Endometrium (tissue), 2 donors: ENCODE measurements around the gene MYOF.
"Not testable (repeated sequence)": the region's sequence is repeated elsewhere in the genome, so short reads cannot be mapped to it uniquely, and the experiment has no call there.

Source experiments
- FAIRE-seq: peaks from 2 replicates; lab custom pipeline; 2012; peaks lifted over from hg19 to GRCh38; lab: Jason Lieb, UNC
- donor health status: control.
- donor health status: control.

The MYOF gene

DNA sequence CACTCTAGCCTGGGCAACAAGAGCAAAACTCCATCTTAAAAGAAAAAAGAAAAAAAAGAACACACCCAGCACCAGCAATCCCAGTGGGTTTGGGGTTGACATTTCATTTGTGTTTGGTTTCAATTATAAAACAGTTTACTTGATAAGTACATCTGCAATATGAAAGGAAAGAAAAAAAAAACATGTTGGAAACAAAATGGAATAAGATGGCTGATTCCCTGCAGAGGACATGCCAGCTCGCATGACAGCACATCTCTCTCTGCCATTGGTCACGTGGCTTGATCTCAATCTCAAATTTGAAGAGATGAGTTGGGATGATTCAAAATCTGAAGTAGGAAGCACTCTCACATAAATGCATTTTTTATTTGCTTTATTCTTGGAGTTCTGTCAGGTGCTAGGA is 28.0 kb downstream of the MYOF start:
- no peak for FAIRE-seq

DNA sequence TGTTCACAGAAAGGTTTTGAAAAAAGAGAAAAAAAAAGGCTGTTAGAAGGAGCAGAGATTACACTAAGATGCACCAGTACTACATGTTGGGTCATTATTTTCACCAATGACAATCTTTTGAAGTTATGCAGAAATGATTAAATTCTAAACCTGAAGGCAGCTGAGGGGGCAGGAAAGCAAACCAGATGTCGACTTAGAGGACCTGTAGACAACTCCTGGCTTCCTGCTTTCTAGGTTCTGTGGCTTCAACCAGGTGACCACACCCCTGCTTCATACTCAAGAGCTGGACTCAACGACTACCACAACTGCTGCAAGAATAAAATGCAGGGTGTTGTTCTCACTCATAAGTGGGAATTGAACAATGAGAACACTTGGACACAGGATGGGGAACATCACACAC is 30.0 kb downstream of the MYOF start:
- FAIRE-seq: no peak

DNA sequence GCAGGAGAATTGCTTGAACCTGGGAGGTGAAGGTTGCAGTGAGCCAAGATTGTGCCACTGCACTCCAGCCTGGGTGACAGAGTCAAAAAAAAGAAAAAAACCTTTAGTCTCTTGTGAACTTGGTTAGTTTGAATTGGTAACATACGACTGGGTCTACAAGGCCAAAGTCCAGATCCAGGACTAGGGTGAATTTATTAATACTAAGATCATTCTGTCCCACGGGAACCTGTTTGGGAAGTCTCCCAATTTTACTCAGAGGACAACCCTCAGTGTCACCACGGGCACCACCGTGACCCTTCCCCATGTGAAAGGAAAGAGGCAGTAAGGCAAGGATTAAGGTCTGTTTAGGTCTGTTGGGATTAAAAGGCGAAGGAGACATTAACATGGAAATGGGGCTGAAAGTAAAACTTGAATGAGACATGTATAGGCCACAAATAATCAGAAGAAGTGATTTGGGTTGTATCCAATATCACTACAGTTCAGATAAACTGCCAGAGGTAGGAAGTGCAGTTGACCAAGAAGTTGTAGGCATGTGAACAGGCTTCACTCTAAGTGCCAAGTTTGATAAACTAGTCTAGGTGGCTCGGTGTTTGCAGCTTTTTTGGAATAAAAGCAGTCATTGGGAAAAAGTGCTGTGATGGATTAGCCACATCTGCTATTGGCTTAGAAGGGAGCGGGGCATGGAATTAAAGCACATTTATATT is 30.7 kb downstream of the MYOF start:
- no peak for FAIRE-seq

DNA sequence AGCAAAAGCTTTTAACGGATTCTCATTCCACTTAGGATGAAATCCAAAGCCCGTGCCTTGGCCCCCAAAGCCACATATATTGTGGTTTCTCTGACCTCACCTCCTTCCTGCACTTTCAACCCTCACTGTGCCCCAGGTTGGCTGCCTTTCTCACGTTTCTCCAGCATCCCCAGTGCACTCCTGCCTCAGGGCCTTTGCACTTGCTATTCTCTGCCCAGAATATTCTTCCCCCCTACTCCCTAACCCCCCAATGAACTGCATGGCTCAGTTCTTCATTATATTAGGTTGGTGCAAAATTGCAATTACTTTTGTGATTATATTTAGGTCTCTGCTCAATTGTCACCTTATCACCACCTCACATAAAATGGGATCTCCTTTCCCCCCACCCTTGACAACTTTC is 34.2 kb downstream of the MYOF start:
- FAIRE-seq: no peak

DNA sequence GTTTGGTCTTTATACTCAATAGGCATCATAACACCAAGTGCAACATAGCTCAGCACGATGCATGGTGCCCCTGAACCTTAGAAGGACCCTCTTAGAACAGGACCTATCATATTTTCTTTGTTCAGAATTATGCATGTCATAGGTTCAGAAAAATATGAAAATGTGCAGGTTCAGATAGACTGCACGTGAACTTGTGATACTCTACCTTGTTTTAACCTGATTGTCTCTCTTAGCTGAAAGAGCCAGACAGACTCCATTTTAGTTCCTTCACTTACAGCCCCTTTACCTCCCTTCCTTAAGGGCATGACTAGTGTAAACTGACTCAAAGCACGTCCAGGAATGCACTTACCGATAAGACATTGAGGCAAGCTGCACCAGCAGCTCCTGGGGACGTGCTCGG is 35.1 kb downstream of the MYOF start:
- no peak for FAIRE-seq

DNA sequence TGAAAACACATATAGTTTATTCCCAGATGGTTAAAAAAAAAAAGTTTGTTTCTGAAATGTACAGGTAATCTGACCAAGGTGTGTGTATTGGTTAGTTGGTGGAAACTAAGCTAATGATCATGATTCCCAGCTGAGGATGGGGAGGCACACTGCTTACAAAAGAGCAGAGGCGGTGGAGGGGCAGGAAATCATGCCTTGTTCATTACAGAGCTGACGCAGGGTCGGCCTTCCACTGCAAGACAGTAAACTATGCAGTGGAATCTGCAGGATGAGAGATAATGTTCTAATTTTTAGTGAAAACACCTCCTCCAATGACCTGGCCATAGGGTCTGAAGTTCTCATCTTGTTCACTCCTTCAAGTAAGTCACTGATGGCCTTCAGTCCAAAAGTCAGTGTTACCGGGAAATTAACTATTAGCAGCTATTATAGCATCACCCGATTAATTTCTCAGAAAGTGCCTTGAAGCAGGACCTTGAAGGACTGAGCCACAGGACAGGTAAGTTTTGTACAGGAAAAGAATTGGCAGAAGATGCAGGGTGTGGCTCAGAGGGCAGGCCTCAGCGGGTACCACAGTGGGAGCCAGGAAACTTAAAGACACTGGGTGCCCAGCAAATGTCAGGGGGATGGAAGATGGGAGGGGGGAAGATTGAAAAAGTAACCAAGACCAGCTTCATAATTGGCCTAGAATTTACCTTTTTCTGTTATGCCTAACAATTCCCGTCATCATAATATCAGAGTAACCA is 36.0 kb downstream of the MYOF start:
- no peak for FAIRE-seq

DNA sequence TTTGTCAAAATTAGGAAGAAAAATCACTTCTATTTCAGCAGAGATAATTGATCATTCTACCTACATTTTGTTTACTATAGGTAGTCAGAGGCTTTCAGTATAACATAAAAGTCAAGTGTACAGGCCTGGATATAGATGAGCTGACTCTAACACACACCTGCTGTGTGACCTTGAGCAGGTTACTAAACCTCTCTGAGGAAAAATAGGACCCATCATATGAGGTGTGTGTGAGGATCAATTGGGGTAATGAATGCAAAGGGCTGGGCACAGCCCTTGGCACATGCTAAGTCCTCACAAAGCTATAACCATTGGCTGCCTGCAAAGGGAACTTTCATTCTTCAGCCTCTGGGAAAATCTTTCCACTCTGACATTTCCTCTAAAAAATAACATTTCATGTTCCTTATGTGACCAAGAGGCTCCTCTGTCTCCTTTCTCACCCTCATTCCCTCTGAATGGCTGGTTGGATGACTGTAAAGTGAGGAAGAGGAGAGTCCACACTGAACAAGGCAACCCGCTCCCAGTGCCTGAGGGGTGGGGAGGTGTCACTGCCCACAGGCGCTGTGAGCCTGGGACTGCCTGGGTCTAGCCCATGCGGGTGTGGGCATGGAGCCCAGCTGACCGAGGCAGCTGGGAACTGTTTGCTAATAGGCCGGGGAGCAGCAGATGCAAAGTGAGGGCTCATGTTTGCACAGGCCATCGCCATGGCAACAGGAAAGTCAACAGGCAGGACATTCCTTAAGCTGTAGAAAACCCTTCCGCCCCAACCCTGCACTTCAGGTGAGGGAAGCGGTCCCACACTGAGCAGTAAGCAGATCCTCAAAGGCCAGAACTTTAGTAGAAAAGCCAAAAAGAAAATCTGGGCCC is 36.8 kb downstream of the MYOF start:
- peak; percentile 58 for FAIRE-seq

DNA sequence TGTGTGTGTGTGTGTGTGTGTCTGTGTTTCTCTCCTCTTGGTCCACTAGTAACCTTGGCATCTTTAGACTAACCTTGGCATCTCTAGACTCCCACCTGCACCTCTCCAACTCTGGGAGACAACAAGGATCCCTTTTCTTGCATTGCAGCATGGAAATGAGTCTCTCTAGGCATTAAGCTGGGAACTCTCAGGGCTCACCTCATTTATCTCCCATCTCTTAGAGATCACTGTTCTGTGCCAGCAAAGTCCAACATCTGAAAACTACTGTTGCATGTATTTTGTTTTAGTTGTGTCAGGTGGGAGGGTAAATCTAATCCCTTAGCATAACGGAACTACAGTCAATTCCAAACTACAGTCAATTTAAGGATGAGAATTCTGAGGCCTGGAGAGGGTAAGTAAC is 38.7 kb downstream of the MYOF start:
- no peak for FAIRE-seq

DNA sequence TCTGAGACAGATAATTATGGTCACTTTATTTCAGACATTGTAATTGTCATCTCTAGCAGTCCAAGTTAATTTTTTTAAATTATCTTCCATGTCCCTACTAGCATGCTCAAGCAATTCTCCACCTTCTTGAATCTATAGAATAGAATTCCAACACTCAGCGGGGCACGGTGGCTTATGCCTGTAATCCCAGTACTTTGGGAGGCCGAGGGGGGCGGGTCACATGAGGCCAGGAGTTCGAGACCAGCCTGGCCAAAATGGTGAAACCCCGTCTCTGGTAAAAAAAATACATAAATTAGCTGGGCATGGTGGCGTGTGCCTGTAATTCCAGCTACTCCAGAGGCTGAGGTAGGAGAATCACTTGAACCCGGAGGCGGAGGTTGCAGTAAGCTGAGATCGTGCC is 39.4 kb downstream of the MYOF start:
- not testable (repeated sequence) for FAIRE-seq

DNA sequence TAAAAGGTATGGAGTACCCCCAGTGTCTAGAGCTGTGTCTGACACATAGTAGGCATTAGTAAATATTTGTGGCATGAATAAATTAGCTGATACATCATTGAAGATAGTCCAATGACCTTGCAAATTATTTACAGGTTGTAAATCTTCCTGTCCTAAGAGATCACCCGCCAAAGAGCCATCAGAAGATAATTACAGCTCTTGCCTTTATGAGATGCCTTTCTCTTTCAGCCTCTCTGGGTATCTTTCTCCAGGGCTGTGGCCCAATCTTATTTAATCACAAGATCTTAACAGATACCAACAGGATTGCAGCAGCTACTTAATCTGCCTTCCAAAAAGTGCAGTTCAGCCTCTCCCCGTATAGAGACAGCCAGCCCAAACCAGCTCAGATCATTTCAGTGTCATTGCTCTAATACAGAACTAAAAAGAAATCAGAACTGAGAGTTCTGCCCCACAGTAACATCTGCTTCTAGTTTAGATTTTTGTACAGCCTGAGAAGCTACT is 41.5 kb downstream of the MYOF start:
- no peak for FAIRE-seq

DNA sequence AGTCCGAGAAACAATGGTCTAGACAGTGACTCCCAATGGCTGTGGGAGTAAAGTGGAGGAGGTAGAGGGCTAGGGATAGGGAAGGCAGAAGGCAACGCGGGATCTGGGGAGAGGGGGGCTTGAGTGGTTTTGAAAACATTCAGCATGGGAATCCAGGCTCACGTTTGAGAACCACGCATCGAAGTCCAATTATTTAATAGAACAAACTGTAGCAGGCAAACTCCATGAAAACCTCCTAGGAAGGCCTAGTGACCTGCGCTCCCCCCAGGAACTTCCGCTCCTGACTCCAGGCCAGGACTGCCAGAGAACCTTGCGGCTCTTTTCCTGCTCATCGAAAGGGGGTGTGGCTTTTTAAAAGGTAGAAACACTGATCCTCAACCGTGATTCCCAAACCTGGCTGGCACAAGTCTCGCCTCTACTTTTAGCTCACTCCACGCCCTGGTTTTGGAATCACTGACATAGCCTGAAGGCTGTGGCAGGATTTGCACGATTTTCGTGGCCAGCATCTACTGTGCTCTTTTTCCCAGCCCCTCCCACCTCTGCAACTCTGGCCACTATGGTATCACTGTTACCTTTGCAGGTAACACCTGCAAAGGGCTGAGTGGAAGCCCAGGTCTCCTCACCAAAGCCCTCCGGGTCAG is 43.4 kb downstream of the MYOF start:
- FAIRE-seq: no peak

DNA sequence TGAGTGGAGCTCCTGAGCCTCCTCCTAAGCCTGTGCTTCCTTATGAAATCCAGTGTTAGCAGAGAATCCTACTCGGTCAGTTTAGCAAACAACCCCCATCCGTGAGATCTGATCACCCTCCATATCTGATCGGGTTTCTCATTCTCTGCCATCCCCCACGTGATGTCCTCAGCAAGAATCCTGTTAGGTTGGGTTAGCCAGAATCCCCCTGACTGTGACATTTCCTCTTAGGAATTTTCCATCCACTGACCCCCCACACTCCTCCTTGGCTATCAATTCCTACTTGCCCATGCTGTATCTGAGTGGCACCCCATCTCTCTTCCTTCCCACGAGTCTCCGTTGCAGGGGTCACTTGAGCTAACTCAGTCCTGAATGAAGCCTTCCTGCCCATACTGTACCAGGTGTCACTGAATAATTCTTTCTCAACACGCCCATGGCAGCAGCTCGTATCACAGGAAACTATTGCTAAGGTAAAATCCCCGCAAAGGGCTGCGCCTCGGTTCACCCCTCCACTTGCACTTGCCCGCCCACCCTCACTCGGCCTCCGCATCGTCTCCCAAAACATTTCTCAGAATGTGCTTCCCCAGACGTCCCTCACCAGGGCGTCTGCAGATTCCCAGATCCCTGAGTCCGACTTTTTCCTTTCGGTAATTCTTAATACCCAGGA is 44.1 kb downstream of the MYOF start:
- no peak for FAIRE-seq

DNA sequence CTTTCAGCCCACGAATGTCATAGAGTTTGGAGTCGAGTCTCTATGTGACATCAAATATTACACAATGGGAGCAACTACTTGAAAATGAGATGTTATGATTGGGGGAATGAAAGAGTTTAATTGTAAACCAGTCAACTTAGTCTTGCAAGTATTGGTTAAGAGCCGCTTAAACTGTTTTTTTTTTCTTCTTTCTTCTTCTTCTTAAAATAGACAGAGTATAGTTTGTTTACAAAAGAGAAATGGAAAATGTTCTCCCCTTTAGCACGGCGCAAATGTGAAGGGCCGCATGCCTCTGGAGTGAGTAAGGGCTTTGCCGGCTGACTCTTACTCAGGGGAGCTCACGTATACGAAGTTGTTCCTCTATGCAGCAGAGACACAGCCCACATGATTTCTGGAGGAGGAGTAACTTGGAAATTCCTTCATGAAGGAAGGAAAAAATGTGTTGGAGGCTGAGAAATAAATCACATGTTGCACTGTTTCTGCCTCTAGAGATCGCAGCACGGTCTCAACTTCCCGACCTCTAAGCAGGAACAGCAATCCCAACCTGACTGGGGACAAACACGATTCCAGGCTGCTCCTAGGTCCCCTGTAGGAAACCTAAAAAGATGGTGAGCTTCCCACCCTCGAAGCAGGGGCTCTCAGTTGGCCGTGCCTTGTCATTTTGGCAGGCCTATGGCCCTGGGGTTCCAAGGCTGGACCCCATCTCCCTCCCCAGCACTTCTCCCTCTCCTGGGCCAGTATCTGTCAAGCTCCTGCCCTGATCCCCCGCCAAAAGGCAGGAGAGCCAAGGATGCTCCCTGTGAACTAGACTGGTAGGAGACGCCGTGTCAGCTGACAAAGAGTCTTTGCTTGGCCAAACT is 44.8 kb downstream of the MYOF start:
- peak; percentile 96 for FAIRE-seq

DNA sequence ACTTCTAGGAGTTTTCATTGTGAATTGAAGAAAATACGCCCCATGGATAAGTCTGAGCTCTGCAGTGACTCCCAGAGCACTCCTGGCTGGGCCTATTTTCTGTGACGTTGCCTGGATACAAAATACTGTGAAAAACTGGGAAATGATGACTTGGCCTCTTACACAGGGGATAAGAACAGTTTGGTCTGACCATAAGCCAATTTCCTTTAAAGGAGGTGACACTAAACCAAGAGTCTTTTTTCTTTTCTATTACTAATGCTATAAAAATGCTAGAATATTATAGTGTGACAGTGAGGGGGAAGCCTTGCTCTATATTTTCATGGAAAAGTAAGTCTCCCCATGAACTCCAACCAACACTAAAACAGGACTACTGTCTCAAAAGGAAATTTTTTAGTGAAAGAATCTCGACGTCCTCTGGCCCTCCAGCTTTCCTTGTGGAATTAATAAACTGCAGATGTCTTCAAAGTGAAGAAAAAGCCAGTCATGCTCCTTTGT is 45.5 kb downstream of the MYOF start:
- peak; percentile 59 for FAIRE-seq

DNA sequence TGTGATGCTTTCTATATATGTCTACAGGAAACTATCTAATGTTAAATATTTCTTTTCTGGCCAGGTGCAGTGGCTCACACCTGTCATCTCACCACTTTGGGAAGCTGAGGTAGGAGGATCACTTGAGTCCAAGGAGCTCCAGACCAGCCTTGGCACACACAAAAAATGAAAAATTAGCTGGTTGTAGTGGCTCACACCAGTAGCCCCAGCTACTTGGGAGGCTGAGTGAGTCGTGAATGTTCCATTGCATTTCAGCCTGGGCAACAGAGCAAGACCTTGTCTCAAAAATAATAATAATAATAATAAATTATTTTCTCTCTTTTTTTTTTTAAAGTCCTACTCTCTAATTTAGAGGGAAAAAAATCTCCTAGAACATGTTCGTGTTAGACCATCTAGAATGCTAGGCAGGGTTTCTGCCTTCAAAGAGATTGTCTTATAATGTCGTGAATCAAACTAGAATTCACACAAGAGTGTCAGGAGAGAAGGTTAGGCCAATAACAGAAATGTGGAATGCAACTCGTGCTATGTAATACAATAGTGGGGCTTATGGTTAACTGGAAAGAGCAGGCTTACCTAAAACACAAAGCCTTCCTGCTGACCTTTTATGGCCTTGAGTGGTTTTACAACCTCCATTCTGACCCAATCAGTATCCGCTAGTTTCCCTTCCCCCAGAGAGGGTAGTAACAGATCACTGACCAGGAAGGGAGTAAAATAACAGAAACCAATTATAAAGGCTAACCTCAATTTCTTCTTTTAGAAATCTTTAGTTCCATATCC is 46.3 kb downstream of the MYOF start:
- FAIRE-seq: no peak

DNA sequence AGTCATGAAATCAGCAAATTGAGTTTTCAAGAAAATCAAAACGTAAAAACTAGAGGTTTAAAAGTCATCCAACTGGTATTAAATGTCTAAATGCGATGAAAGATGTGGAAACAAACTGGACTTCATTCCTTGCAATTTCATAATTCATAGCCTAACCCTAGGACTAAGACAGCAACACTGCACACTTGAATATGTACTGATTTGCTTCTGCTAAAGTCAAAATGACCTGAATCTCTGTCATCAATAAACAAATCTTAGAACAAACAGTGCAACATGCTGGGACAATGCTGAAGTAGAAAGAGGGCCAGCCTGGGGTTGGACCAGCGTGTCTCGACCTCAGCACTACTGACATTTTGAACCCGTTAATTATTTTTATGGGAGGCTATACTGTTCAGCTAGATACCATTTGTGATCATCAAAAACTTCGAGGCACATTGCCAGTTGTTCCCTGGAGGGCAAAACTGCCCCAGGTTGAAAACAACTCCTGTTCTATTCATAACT is 47.1 kb downstream of the MYOF start:
- FAIRE-seq: peak; percentile 61

DNA sequence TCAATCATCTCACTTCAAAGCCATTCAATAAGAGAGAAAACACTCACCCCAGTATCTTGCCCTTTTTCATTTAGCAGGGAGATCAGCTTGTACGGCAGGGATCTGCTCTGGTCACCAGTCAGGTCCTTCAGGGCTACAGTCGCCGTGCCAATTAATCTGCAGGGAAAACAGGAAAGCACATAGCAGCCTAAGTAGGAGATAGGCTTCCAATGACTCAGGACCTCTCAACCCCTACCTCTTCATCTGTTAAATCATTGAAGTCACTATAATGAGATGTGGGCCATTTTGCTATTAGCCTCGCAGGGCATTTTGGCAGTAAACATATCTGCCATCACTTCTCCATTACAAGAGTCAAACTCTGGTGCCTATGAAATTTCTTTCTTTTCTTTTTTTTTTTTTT is 50.8 kb downstream of the MYOF start:
- FAIRE-seq: no peak

DNA sequence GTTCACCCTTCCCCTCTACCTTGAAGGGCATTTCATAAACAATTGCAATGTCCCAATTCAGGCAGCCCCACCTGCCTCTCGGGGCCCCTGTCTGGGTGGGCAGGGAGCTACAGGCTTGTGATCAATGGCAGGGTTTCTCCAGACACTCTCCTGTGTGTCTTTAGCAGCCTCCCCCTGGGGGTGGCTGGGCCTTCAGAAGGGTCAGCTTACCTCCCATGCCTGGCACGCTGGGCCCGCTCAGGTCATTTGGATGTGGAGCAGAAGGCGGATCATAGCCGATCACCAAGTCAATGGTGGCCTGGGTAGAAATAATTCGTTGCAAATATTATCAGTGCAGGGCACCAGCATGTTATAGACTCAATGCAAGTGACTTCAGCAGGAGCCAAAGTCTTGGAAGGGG is 56.3 kb downstream of the MYOF start:
- FAIRE-seq: no peak

DNA sequence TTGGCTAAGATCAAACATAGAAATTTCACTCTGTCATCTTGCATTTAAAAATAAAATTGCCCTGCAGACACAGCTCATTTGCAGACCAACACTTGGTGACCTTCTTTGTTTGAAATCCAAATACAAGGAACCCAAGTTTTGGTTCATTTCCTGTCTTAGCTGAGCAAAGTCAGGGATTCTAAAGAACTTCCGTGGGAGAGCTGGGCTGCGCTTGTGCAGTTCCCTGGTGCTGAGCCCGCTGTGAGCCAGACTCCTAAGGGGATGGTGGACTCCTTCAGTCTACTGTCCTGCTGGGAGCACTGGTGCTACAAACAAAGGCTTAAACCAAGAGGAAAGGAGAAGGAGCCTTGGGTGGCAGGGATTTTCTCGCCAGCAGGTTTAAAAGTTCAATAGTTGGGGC is 60.0 kb downstream of the MYOF start:
- FAIRE-seq: no peak
